Panc1 (cell line): Measurements from ENCODE around the gene SEL1L3.

Experiments used
- CTCF ChIP-seq: fragments of 450-650 bp; IDR thresholded peaks from 2 replicates; pipeline ENCODE4 v1.5.1; 2017; ENCODE audit warnings: mild to moderate bottlenecking
- POLR2AphosphoS5 ChIP-seq: IDR thresholded peaks from 2 replicates; pipeline ENCODE4 v1.6.1; 2012; ENCODE audit warnings: mild to moderate bottlenecking, low read depth, low read length, moderate library complexity

GRCh38 chr4:25728886-25729285, 133.9 kb downstream of the SEL1L3 start:
- TF ChIP-seq CTCF (no peak), POLR2AphosphoS5 (no peak)
